ENCODE measurements around the gene BTBD19. TPM values are rescaled to one million over a fixed set of nuclear protein-coding genes. Genes with fewer than 3 reads are reported as not detected.

The BTBD19 gene
- total RNA-seq, 1 donor from 2014 or later, result 1.4 TPM

GRCh38 chr1:44777547-44777946, 30.8 kb upstream of the BTBD19 start:
- Histone ChIP-seq H3K4me1 (peaks cover 16% of the 10 kb centered on the region), H3K9me3 (ENCODE audit: low read depth) (no peaks in the 10 kb centered on the region), H3K36me3 (peaks cover 8% of the 10 kb centered on the region), H2AFZ (replicated peaks) (no peak overlapping the region), H3K79me2 (ENCODE audit: low read depth) (peaks cover 45% of the 10 kb centered on the region), H3K27me3 (no peaks in the 10 kb centered on the region), H3F3A (ENCODE audit: low read depth) (peaks cover 79% of the 10 kb centered on the region), H4K20me1 (ENCODE audit: low read depth) (peaks cover 45% of the 10 kb centered on the region), H3K4me3 (peak overlapping the region; percentile 93), H3K27ac (peak overlapping the region; percentile 62), H3K4me2 (peak overlapping the region; percentile 99), H3K9ac (no peak overlapping the region)
- Mint-ChIP-seq H3K36me3 (peaks cover 31% of the 10 kb centered on the region), H3K27me3 (ENCODE audit: insufficient read depth, low read depth) (peaks cover 7% of the 10 kb centered on the region), H3K4me3 (peak overlapping the region; percentile 93), H3K27ac (peak overlapping the region; percentile 12), H3K9me3 (no peaks in the 10 kb centered on the region), H3K4me1 (peaks cover 27% of the 10 kb centered on the region)
- TF ChIP-seq EZH2 (IDR thresholded peaks at IDR 0.05) (no peak), EZH2phosphoT487 (IDR thresholded peaks at IDR 0.05) (no peak), CTCF (IDR thresholded peaks at IDR 0.05) (no peak)
- no peak for DNase-seq (ENCODE audit: low spot score)

- H3K4me3 ChIP-seq, result peak overlapping the region; percentile 93
- Mint-ChIP-seq H3K4me3 (peak overlapping the region; percentile 93), H3K36me3 (peaks cover 33% of the 10 kb centered on the region), H3K27me3 (ENCODE audit: insufficient read depth, low read depth) (peaks cover 10% of the 10 kb centered on the region), H3K9me3 (no peaks in the 10 kb centered on the region), H3K27ac (no peak overlapping the region), H3K4me1 (peaks cover 25% of the 10 kb centered on the region)
- peaks cover 45% of the 10 kb centered on the region for H3K79me2 ChIP-seq (ENCODE audit: low read depth)
- no peaks in the 10 kb centered on the region for H3K9me3 ChIP-seq (ENCODE audit: low read depth)
- peak overlapping the region; percentile 99 for H3K4me2 ChIP-seq
- peak overlapping the region; percentile 62 for H3K27ac ChIP-seq
- no peaks in the 10 kb centered on the region for H3K27me3 ChIP-seq
- DNase-seq (ENCODE audit: low spot score), result no peak
- H4K20me1 ChIP-seq (ENCODE audit: low read depth), result peaks cover 45% of the 10 kb centered on the region
- peaks cover 8% of the 10 kb centered on the region for H3K36me3 ChIP-seq
- peaks cover 82% of the 10 kb centered on the region for H3F3A ChIP-seq (ENCODE audit: low read depth)
- H2AFZ ChIP-seq (replicated peaks), result no peak overlapping the region
- peaks cover 16% of the 10 kb centered on the region for H3K4me1 ChIP-seq
- TF ChIP-seq EZH2phosphoT487 (IDR thresholded peaks at IDR 0.05) (no peak), CTCF (IDR thresholded peaks at IDR 0.05) (no peak), EZH2 (IDR thresholded peaks at IDR 0.05) (no peak)
- no peak overlapping the region for H3K9ac ChIP-seq
Observed at GRCh38 chr1:44777969-44778635, 30.2 kb upstream of the BTBD19 start.

GRCh38 chr1:44778705-44779576, 29.4 kb upstream of the BTBD19 start:
- peaks cover 32% of the 10 kb centered on the region for H3K4me1 Mint-ChIP-seq
- Histone ChIP-seq H3K36me3 (peaks cover 8% of the 10 kb centered on the region), H3K9ac (no peak overlapping the region), H3K4me3 (no peak overlapping the region), H3K27ac (no peak overlapping the region), H3K4me2 (peak overlapping the region; percentile 99), H3F3A (ENCODE audit: low read depth) (peaks cover 88% of the 10 kb centered on the region), H3K9me3 (ENCODE audit: low read depth) (no peaks in the 10 kb centered on the region), H2AFZ (replicated peaks) (no peak overlapping the region), H4K20me1 (ENCODE audit: low read depth) (peaks cover 45% of the 10 kb centered on the region), H3K4me1 (peaks cover 22% of the 10 kb centered on the region), H3K79me2 (ENCODE audit: low read depth) (peaks cover 45% of the 10 kb centered on the region), H3K27me3 (peaks cover 4% of the 10 kb centered on the region)
- no peak for DNase-seq (ENCODE audit: low spot score)
- peak overlapping the region; percentile 56 for H3K4me3 Mint-ChIP-seq
- TF ChIP-seq CTCF (IDR thresholded peaks at IDR 0.05) (no peak), EZH2phosphoT487 (IDR thresholded peaks at IDR 0.05) (no peak), EZH2 (IDR thresholded peaks at IDR 0.05) (no peak)
- no peak overlapping the region for H3K27ac Mint-ChIP-seq
- H3K36me3 Mint-ChIP-seq, result peaks cover 33% of the 10 kb centered on the region
- H3K9me3 Mint-ChIP-seq, result no peaks in the 10 kb centered on the region
- H3K27me3 Mint-ChIP-seq (ENCODE audit: insufficient read depth, low read depth), result peaks cover 10% of the 10 kb centered on the region

Measured in neural progenitor cell (in vitro differentiated cells).